Subcutaneous adipose tissue (tissue), 4 donors: ENCODE results near the gene RINL. TPM values are rescaled to one million over a fixed set of nuclear protein-coding genes. Genes with fewer than 3 reads are reported as not detected.

ENCODE experiments used
- total RNA-seq, 4 donors: library from RNA; depleted of rRNA; stranded (reverse); fragments of >200 nt; gene quantifications; one replicate each; pipeline ENCODE4 v1.1.0, GENCODE V29; 2016
- TF ChIP-seq, protein P1 (sequence below): fragments of 450-650 bp; IDR thresholded peaks from one replicate; pipeline ENCODE4 v1.5.1; 2016; ENCODE audit warnings: low read depth, mild to moderate bottlenecking, control low read depth, antibody characterized with exemption, moderate library complexity

RINL gene
- total RNA-seq, 4 donors from 2014 or later = 3.6 to 11.0 (median 4.6) TPM

DNA sequence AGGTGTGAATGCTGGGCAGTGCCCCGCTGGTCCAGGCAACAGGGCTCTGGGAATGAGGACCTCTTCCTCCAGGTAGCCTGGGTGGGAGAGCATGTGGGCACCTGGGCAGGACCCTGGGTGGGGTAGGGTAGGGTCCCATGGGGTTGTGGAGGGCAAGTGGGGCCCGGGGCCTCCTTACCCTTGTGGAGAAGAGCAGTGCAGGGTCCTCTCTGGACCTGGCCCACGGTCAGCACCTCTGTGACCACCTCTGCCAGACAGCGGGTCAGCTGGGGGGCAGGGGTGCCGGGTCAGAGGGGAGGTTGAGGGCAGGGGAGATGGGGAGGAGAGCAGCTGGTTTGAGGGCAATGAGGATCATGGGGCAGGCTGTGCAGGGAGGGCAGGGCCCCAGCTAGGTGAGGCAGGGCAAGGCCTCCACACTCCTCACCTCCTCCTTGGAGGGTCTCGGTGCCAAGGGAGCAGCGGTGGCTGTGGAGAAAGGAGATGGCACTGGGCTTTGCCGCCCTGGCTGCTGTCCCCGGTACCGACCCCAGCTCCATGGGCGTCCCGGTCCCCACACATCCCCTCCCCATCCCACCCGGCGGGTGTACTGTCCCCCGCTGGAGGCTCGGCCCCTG is 33.4 kb upstream of the RINL start:
- TF ChIP-seq, protein P1, sequence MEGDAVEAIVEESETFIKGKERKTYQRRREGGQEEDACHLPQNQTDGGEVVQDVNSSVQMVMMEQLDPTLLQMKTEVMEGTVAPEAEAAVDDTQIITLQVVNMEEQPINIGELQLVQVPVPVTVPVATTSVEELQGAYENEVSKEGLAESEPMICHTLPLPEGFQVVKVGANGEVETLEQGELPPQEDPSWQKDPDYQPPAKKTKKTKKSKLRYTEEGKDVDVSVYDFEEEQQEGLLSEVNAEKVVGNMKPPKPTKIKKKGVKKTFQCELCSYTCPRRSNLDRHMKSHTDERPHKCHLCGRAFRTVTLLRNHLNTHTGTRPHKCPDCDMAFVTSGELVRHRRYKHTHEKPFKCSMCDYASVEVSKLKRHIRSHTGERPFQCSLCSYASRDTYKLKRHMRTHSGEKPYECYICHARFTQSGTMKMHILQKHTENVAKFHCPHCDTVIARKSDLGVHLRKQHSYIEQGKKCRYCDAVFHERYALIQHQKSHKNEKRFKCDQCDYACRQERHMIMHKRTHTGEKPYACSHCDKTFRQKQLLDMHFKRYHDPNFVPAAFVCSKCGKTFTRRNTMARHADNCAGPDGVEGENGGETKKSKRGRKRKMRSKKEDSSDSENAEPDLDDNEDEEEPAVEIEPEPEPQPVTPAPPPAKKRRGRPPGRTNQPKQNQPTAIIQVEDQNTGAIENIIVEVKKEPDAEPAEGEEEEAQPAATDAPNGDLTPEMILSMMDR = no peak

DNA sequence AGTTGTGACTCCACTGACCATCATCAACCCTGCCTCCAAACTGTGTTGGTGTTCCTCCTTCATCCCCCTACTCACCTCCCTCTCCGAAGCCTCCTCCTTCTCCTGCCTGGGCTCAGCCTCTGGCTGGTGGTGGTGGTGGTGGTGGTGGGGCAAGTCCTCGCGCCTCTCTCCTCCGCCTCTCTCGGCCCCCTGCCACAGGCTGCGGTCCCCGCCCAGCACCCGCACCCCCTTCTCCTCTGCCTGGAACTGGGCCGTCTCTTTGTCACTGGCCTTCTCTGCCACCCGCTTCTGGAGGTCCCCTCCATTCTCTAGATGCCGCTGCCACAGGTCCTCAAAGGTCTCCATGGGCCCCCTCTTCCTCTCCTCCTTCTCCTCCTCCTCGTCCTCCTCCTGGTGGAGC is 32.4 kb upstream of the RINL start:
- TF ChIP-seq, protein P1 = no peak

DNA sequence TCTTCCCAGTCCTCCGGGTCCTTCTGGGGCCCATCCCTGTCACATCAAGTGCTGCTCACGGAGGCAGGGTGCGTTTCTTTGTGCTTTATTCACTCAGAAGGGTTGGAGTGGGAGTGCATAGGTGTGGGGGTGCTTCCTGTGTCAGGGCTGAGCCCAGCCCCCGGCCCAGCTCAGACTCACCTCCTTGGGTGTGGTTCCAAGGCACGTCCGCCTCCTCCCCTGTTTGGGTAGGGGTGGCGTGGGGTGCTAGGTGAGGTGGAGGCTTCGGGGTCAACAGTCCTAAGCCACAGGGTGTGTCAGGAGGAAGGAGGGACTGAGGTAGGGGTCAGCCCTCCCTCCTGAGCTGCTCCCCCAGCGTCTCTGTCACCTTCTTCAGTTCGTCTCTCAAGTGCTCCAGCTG is 30.8 kb upstream of the RINL start:
- TF ChIP-seq, protein P1 = no peak

DNA sequence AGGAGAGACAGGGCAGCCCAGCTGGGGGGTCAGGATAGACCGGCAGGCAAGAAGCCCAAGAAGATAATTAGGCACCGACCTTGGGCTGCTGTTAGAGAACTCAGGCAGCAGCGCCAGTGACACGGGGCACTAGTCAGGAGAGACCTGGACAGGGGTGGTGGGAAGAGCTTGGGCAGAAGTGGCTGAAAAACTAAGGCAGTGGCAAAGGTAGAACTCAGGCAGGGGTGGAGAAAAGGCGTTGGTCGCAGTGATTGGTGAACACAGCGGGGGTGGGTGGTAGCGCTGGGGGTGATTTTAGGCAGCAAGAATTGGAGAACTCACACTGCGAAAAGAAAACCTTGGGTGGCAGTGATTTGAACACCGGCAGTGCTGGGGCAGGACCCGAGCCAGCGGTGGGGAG is 29.6 kb upstream of the RINL start:
- TF ChIP-seq, protein P1 = no peak

DNA sequence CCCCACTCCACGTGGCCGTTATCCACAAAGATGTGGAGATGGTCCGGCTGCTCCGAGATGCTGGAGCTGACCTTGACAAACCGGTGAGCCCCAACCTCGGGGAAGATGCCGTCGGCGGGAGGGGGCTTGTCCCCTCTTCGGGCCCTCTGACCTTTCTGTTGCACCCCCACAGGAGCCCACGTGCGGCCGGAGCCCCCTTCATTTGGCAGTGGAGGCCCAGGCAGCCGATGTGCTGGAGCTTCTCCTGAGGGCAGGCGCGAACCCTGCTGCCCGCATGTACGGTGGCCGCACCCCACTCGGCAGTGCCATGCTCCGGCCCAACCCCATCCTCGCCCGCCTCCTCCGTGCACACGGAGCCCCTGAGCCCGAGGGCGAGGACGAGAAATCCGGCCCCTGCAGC is 29.2 kb upstream of the RINL start:
- TF ChIP-seq, protein P1 = no peak

DNA sequence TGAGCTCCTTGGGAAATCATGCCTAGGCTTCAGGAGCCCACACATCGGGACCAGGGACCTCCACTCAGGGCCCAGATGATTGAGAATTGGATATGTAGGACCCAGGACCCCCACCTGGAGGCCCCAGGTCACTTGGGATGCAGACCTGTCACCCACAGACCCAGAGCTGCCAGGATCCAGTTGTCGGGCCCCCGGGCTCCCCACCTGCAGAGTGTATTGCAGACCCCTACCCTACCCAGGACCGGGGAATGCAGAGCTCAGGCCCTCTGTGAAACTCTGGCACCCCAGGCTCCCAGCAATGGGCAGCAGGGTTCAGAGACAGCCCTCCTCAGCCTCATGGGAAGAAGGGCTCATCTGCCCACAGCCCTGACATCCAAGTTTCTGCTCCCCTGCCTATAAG is 27.5 kb upstream of the RINL start:
- TF ChIP-seq, protein P1 = no peak

DNA sequence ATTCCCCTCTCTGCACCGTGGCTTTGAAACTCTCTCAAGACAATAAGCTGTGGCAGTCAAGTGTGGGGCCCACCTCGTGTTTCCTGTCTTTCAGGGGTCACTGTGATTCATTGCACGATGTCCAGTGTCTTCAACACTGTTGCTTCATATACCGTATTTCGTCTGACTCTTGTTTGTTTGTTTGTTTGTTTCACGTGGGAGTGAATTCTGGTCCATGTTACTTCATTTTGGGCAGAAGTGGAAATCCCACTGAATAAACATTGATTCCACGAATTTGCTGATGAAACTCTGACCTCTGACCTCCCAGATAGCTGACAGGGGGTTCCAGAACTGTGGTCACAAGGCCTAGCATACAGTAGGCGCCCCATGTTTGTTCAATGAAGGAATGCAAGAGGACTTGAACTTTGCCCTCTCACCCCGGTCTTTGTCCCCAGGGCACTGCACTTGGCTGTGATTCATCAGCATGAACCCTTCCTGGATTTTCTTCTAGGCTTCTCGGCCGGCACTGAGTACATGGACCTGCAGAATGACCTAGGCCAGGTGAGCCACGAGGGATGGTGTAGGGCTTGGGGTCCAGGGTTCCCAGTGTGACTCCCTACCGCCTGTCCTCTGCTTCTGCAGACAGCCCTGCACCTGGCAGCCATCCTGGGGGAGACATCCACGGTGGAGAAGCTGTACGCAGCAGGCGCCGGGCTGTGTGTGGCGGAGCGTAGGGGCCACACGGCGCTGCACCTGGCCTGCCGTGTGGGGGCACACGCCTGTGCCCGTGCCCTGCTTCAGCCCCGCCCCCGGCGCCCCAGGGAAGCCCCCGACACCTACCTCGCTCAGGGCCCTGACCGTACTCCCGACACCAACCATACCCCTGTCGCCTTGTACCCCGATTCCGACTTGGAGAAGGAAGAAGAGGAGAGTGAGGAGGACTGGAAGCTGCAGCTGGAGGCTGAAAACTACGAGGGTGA is 26.8 kb upstream of the RINL start:
- TF ChIP-seq, protein P1 = no peak
